NCI-H82 treated with DMSO at 0.1 percent for 48 hours (cell line): Measurements from ENCODE around the gene GALNT17.
"Not testable (repeated sequence)": the region's sequence is repeated elsewhere in the genome, so short reads cannot be mapped to it uniquely, and the experiment has no call there.

ENCODE experiments used
- DNase-seq: peaks from one replicate; lab custom pipeline; 2025; ENCODE audit not compliant: unreplicated experiment; lab: John Stamatoyannopoulos, UW

GALNT17 gene

DNA sequence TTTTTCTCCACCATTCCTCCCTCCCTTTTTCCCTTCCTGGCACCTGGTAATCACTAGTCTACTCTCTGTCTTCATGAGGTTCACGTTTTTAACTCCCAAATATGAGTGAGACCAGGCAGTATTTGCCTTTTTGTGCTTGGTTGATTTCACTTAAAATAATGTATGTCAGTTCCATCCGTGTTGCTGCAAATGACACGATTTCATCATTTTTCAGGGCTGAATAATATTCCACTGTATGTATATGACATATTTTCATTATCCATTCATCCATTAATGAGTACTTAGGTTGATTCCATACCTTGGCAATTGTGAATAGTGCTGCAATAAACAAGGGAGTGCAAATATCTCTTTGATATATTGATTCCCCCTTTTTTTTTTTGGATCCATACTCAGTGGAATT lies 25.8 kb downstream of the GALNT17 start:
- no peak for DNase-seq

DNA sequence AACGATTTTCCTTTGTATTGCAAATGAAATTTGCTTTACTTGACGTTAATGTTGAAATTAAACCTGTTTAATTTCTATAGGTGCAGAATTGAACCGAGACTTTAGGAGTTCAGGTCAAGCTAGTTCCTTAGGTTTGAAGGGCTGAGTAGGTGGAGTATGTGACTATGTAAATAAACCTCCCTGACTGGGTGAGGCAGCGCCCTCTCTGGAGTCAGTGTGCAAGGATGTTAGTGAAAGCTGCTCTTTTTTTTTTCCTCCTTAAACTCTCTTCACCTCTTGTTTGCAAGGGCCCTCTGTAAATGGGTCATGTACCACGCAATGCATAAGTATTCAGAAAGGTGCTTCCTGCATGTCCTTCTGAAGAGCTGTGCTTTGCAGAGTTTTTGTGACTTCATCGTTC lies 33.8 kb downstream of the GALNT17 start:
- no peak for DNase-seq

DNA sequence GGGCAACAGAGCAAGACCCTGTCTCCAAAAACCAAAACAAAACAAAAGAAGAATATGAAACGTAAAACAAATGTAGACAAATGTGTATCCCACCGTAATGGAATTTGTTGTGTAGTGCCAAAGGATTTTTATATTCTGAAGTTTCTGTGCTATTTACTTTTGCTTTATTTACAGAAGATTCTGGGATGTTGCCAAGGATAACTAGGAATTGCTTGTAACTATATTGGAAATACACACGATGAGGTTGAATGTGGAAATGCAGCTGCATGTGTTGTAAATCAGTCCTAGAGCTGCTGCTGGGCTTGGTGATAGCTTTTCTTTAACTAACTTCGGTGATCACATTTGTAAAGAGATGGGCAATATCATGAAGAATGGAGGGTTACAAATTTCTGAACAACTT lies 39.5 kb downstream of the GALNT17 start:
- DNase-seq = no peak

DNA sequence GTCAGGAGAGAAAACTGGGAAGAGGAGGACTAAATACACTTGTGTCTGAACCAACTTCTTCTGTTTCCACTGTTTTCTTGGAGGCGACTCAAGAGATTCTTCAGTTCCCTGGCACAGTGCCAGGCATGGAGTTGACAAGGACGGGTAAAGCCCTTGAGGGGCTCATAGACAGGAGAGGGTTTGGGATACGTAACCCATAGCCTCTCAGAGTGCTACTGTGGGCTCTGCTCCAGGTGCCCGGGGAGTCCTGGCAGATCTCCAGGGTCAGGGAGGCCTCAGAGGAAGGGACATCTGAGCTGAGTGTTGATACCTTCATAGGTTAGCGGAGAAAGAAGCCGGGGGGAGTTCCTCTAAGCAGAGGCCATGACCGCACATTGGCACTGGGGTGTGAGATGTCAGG lies 42.0 kb downstream of the GALNT17 start:
- DNase-seq = no peak

DNA sequence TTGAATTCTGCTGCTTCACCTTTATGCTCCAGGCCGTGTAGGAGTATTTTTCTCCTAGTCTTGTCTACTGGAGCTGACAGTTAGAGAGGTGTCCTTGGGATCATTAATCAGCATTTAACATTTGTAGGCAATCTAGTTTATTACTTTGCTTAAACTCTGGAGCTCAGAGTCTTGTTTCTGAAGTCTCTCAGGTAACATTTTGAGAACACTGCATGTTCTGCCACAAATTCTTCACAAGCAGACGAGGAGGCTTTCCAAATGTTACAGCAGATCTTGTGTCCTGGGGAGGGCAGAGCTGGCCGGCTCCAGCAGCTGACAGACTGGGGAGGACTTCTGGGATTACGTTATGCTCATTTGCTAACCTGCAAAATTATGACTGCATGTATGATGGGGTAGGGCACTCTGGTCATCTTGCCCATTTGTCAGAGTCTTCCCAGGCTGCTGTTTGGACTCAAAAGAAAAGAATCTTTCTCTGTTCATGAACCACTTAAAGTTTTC lies 50.5 kb downstream of the GALNT17 start:
- DNase-seq = no peak

DNA sequence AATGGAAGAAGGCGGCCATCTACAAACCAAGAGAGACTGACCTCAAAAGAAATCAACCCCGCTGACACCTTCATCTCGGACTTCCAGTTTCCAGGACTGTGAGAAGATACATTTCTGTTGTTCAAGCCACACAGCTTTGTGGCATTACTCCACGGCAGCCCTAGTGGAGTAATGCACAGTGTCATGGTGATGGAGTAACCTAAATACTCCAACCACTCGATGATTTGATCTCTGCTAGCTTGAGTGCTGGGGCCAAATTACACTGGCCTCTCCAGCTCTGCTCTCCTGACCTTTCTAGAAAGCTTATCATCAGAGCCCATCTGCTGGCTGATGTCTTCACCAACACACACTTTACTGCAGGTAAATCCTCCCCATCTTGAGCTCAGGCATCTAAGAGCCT lies 52.2 kb downstream of the GALNT17 start:
- DNase-seq = peak; percentile 68

DNA sequence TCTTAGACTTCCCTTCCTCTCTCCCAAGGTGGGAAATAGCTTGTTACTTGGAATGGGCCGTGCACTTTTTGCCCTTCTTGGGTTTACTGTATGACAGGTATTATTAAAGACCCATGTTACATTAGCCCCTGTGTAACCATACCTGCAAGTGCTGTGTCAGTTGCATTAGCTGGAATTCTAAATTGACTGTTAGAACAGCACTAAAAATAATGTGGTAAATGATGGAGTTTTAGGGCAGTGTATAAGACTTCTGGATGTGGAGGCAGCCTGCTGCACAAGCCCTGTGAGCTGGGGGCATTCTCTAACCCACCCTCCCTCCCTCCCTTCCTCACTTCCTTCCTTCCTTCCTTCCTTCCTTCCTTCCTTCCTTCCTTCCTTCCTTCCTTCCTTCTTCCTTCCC lies 52.7 kb downstream of the GALNT17 start:
- DNase-seq = no peak

DNA sequence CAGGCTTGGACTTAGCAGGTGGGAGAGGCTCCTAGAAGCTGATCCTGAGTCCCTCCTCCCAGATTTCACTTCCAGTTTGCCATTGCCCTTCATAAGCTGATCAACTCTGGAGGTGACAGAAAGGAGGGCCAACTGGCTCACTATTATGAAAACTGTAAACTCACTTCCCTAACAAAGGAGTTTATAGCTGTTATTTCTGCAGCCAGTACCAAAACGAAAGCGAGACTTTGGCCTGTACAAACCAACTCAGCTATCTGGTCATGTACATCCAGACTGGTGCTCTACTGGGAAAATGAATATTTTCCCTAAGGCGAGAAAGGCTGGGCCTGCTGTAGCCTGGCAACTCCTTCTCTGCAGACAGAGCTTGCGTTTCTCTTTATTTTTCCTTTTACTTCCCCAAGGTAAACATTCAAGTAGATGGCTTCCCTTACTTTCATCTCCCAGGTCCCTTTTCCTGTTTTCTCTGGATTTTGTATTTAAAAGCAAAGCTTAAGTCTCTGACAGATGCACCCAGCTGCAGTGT lies 54.7 kb downstream of the GALNT17 start:
- DNase-seq = no peak

DNA sequence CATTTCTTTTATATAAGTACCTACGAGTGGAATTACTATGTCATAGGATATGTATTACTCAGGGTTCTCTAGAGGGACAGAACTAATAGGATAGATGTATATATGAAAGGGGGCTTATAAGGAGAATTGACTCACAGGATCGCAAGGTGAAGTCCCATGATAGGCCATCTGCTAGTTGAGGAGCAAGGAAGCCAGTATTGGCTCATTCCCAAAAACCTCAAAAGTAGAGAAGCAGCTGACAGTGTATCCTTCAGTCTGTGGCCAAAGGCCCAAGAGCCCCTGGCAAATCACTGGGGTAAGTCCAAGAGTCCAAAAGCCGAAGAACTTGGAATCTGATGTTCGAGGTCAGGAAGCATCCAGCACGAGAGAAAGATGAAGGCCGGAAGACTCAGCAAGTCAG lies 59.8 kb downstream of the GALNT17 start:
- DNase-seq = peak; percentile 49

DNA sequence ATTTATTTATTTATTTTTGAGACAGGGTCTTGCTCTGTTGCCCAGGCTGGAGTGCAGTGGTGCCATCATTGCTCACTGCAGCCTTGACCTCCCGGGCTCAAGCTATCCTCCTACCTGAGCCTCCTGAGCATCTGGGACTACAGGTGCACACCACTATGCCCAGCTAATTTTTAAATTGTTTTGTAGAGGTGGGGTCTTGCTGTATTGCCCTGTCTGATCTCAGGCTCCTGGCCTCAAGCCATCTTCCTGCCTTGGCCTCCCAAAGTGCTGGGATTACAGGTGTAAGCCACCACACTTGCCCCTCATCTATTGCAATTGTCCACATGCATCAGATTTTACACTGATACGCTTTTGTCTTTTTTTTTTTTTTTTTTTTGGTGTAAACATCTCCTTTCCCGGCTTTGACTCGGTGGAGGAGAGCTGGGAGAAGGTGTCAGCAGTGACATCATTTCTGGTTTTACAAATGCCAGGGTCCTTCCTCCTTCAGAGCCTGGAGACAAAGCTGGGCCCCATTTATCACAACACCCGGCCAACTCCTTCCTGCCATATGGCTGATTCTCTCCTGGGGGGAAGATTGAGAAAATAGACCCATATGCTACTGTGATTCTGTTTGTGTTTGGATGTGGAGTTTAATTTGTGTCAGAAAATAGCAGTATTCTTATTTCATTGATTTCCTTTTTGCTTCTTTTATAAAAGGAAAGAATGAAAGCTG lies 61.3 kb downstream of the GALNT17 start:
- peak; percentile 24 for DNase-seq

DNA sequence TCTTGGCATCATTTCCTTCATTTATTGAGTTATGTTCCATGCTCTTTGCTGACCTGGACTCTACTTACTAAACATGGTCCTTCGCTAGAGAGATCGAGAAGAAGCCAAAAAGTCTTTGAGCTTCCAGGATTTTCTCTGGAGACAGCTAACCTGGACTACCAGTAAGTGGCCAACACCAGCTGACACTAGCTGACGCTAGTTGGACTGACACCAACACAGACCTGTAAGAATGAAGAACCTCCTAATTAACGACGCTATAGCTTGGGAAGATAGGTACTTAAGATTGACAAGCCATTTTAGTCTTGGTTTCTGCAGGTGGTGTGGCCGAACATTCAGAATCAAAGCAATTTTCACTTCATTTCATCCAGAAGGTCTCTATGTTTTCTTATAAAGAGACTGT lies 66.4 kb downstream of the GALNT17 start:
- DNase-seq = no peak

DNA sequence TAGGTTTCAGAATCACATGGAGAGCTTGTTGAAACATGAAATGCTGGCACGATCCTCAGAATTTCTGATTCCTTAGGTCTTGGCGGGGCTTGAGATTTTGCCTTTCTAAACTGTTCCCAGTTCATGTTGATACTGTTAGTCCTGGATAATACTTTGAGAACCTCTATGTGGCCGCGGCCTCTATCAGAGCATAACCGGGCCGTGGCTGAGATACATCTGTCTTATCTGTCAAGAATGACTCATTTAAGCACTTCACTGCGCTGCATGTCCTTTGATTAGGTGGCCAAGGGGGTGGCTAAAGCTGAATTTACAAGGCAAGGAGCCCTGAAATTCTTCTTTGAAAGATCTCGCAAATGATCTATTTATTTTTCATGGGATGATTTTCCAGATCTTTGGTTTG lies 66.9 kb downstream of the GALNT17 start:
- DNase-seq = no peak

DNA sequence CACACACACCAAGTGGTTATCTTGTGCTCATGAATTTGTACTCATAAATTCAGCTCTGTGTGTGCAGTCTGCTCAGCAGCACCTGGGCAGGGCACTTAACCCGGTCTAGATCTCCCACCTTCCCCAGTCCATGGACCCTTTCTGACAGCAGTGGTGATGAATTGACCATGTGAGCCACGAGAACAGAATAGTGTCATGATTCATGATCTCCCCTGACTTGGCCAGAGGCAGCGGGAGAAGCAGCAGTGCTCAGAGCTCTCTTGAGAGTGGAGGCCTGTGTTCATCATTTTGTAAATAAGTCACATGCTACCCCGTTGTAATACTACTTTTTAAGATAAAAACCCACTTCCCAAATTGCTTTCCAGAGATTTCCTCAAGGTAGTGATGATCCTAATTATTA lies 74.2 kb downstream of the GALNT17 start:
- no peak for DNase-seq

DNA sequence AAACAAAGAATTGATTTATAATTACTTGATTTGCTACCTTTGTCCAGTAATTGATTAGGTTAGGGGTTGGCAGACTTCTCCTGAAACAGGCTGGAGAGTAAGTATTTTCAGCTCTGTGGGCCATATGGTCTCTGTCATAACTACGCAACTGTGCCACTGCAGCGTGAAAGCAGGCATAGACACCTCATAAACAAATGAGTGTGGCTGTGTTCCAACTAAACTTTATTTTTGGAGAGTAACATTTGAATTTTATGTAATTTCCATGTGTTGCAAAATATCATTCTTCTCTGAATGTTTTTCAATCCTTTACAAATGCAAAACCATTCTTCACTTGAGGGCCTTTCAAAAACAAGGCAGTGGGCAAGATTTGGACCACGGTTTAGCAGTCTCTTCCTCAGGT lies 76.9 kb downstream of the GALNT17 start:
- DNase-seq = no peak

DNA sequence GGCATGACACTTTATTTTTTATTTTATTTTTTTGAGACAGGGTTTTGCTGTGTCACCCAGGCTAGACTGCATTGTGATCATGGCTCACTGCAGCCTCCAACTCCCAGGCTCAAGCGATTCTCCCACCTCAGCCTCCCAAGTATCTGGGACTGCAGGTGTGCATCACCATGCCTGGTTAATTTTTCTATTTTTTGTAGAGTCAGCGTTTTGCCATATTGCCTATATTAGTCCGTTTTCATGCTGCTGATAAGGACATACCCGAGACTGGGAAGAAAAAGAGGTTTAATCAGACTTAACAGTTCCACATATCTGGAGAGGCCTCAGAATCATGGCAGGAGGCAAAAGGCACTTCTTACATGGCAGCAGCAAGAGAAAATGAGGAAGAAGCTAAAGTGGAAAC lies 77.5 kb downstream of the GALNT17 start:
- not testable (repeated sequence) for DNase-seq

DNA sequence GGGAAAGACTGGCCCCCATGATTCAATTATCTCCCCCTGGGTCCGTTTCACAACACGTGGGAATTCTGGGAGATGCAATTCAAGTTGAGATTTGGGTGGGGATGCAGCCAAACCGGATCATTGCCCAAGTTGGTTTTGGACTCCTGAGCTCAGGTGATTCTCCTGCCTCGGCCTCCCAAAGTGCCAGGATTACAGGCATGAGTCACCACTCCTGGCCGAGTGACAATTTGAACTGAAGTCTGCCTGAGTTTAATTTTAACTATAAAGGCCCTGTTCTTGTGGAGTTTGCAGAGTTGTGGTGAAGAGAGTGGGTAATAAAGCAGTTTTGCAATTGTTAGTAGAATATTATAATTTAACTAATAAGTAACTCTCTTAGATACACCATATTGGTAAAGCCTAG lies 78.3 kb downstream of the GALNT17 start:
- DNase-seq = no peak

DNA sequence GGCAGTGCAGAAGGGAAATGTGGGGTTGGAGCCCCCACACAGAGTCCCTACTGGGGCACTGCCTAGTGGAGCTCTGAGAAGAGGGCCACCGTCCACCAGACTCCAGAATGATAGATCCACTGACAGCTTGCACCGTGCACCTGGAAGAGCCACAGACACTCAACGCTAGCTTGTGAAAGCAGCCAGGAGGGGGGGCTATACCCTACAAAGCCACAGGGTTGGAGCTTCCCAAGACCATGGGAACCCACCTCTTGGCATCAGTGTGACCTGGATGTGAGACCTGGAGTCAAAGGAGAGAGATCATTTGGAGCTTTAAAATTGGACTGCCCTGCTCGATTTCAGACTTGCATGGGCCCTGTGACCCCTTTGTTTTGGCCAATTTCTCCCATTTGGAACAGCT lies 80.5 kb downstream of the GALNT17 start:
- DNase-seq = not testable (repeated sequence)

DNA sequence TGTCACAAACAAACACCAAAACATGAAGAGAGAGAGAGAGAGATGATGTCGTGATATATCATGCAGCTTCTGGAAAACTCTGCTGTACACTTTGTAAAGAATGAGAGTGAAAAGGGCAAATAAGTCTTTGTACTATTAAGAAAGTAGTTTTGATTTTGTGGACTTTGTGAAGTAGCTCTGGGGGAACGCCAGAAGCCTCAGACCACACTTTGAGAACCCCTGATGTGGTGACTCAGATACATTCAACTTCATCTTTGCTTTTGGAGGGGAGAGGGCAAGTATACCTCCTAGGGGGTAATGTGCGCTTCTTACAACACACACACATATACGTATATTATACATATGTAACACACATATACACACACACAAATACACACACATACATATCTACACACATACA lies 84.3 kb downstream of the GALNT17 start:
- DNase-seq = no peak

DNA sequence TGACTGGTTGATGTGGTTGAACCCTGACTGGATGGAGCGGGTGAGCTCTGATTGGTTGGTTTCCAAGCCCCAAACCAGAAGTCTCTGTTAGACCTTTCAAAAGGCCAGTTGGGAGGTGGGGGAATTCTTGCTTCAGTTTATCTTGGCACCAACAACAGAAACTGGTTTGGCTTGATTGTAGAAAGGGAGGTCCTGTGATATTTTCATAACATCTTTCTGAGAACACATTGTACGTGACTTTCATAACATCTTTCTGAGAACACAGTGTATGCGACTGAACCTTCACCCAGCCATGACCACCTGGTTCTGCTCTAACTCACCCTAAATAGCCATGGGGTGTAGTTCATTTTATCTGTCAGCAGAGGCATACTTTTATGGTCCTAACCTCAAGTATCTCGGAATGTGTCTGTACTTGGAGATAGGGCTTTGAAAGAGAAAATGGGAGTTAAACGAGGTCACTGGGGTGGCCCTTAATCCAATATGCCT lies 88.3 kb downstream of the GALNT17 start:
- no peak for DNase-seq

DNA sequence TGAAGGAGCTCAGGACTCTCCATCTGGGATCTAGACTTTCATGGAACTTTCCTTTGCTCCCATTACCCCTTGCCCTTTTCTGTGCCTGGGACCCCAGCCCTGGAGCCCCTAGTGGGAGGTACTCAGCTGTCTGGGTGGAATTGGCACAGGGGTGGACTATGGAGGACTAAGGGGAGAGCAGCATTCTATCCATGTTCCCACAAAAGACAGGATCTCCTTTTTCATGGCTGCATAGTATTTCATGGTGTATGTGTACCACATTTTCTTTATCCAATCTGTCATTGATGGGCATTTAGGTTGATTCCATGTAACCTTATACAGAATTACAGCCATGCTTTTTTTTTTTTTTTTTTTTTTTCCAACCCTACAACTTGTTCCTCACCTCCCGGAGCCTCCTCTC lies 89.1 kb downstream of the GALNT17 start:
- DNase-seq = no peak

DNA sequence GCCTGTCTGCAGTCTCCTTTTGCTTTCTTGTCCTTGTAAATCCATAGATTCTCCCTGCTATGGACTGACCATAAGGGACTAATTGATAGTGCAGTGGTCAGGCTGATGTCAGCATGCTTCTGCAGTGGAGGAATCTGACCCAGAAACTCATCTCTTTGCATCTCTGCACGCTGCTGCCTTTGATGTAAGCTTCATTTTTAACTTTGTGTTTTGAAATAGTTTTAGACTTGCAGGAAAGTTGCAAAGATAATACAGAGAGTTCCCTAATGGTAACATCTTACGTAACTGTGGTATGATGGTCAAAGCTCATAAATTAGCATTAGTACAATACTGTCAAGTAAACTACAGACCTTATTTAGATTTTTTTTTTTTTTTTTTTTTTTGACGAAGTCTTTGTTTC lies 89.6 kb downstream of the GALNT17 start:
- DNase-seq = no peak

DNA sequence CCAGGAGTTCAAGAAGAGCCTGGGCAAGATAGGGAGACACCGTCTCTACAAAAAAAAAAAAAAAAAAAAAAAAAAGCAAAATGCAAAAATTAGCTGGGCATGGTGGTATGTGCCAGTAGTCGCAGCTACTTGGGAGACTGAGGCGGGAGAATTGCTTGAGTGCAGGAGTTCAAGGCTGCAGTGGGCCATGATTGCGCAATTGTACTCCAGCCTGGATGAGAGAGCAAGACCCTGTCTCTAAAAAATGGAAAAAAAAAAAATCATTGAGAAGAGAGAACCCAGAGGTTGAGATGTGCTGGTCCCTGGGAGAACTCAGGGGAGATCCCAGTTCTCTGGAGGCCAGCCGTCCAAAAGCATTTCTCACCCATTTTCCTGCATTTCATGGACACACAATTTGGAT lies 95.2 kb downstream of the GALNT17 start:
- DNase-seq = no peak

DNA sequence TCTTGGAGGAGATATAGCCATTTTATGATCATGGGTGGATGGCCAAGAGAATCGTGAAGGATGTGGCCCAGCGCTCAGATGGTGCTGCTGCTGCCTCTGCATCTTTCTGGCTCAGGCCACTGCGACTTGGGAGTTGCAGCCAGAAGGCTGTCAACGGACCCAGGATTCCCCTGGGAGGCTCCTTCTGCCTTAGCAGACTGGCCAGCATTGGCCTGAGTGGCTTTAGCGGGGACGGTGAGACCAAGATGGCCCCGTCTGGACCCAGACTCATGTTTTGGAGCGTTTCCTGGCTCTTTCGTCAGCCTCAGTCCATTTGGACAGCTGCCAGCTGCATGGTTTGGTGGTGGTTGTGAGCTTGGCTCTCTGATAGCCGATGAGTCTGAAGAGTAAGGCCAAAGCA lies 97.2 kb downstream of the GALNT17 start:
- DNase-seq = no peak
